Suprapubic skin (tissue), 4 donors: Measurements from ENCODE around the gene ABCD4. TPM values are rescaled to one million over a fixed set of nuclear protein-coding genes. Genes with fewer than 3 reads are reported as not detected.
"Not testable (repeated sequence)": the region's sequence is repeated elsewhere in the genome, so short reads cannot be mapped to it uniquely, and the experiment has no call there.

Source experiments
- DNase-seq, 2 donors: peaks; one replicate each; pipeline ENCODE4 v3.0.0-alpha.2; 2019; ENCODE audit warnings: low spot score in 2 of 2
- H3K27ac ChIP-seq: fragments of 200-600 bp; sonication (generic); one replicate; pipeline ENCODE4 v1.5.1; 2019
- H3K27me3 ChIP-seq: fragments of 200-600 bp; sonication (generic); one replicate; pipeline ENCODE4 v1.5.1; 2019
- H3K36me3 ChIP-seq: fragments of 200-600 bp; sonication (generic); one replicate; pipeline ENCODE4 v1.5.1; 2019
- H3K4me1 ChIP-seq: fragments of 200-600 bp; sonication (generic); one replicate; pipeline ENCODE4 v1.5.1; 2019
- H3K4me3 ChIP-seq: fragments of 200-600 bp; sonication (generic); one replicate; pipeline ENCODE4 v1.5.1; 2019; ENCODE audit warnings: mild to moderate bottlenecking
- H3K9me3 ChIP-seq: fragments of 200-600 bp; sonication (generic); one replicate; pipeline ENCODE4 v1.5.1; 2019
- CTCF ChIP-seq, 2 donors: fragments of 200-600 bp in 1 of 2; fragments of 450-650 bp in 1 of 2; sonication (generic) in 1 of 2; IDR thresholded peaks; one replicate each; pipeline ENCODE4 v1.5.1; 2016 to 2019; ENCODE audit warnings: antibody characterized with exemption in 2 of 2, mild to moderate bottlenecking in 1 of 2, moderate library complexity in 1 of 2
- EP300 ChIP-seq: sonication (generic); formaldehyde crosslinking; IDR thresholded peaks from one replicate; pipeline ENCODE4 v1.6.1; 2017; ENCODE audit warnings: antibody characterized with exemption
- POLR2A ChIP-seq, 2 donors: fragments of 450-650 bp; IDR thresholded peaks; one replicate each; pipeline ENCODE4 v1.6.1; 2017; ENCODE audit warnings: antibody characterized with exemption in 2 of 2, mild to moderate bottlenecking in 2 of 2, moderate library complexity in 2 of 2
- POLR2AphosphoS5 ChIP-seq, 3 donors: sonication (generic); formaldehyde crosslinking; IDR thresholded peaks; one replicate each; pipeline ENCODE4 v1.6.1; 2017; ENCODE audit warnings: antibody characterized with exemption in 3 of 3
- WGBS: methylation state at CpG from one replicate; pipeline ENCODE4 v1.1.5; 2018; 5-methylcytosine and 5-hydroxymethylcytosine counted together
- total RNA-seq, 4 donors: library from RNA; depleted of rRNA; stranded (reverse); fragments of >200 nt; gene quantifications; one replicate each; pipeline ENCODE4 v1.1.0, GENCODE V29; 2016

Gene ABCD4
- total RNA-seq, 4 donors from 2014 or later, result 22.2 to 87.5 (median 43.5) TPM

- TF ChIP-seq EP300, result no peak
- Histone ChIP-seq H3K36me3 (no peaks in the 10 kb centered on the region), H3K27ac (no peak overlapping the region), H3K4me3 (no peak overlapping the region), H3K27me3 (no peaks in the 10 kb centered on the region), H3K4me1 (no peaks in the 10 kb centered on the region), H3K9me3 (no peaks in the 10 kb centered on the region)
- no peak for DNase-seq
- WGBS, result 48% methylated on average over 4 of the region's 4 CpGs
Measured at GRCh38 chr14:74333909-74334308, 31.2 kb upstream of the ABCD4 start.

- H3K27ac ChIP-seq, H3K27me3 ChIP-seq, H3K4me3 ChIP-seq, DNase-seq, H3K9me3 ChIP-seq, H3K4me1 ChIP-seq, H3K36me3 ChIP-seq: not testable (repeated sequence)
- WGBS, result 89% methylated on average over 9 of the region's 9 CpGs
Measured at GRCh38 chr14:74329950-74330552, 27.3 kb upstream of the ABCD4 start.

- H3K9me3 ChIP-seq, result no peaks in the 10 kb centered on the region
- H3K36me3 ChIP-seq, result no peaks in the 10 kb centered on the region
- DNase-seq, result no peak
- TF ChIP-seq POLR2A (IDR thresholded peaks at IDR 0.05) (no peak), EP300 (no peak), POLR2AphosphoS5 (IDR thresholded peaks at IDR 0.05) (no peak), CTCF (IDR thresholded peaks at IDR 0.05) (no peak)
- H3K4me3 ChIP-seq, result no peak overlapping the region
- H3K27me3 ChIP-seq, result no peaks in the 10 kb centered on the region
- H3K27ac ChIP-seq, result no peak overlapping the region
- H3K4me1 ChIP-seq, result no peaks in the 10 kb centered on the region
- 35% methylated on average over 10 of the region's 10 CpGs for WGBS
Measured at GRCh38 chr14:74326369-74327152, 23.8 kb upstream of the ABCD4 start.

GRCh38 chr14:74325446-74325845 is 22.7 kb upstream of the ABCD4 start:
- H3K27me3 ChIP-seq, result no peaks in the 10 kb centered on the region

GRCh38 chr14:74324931-74325361 is 22.2 kb upstream of the ABCD4 start:
- WGBS, result 70% methylated on average over 3 of the region's 3 CpGs
- DNase-seq, result no peak
- TF ChIP-seq POLR2A (IDR thresholded peaks at IDR 0.05) (no peak), EP300 (no peak), CTCF (IDR thresholded peaks at IDR 0.05) (peak in 1 of 2 donors; percentile 39), POLR2AphosphoS5 (IDR thresholded peaks at IDR 0.05) (no peak)
- Histone ChIP-seq H3K9me3 (no peaks in the 10 kb centered on the region), H3K36me3 (no peaks in the 10 kb centered on the region), H3K27me3 (no peaks in the 10 kb centered on the region), H3K4me3 (no peak overlapping the region), H3K4me1 (no peaks in the 10 kb centered on the region), H3K27ac (no peak overlapping the region)

More at GRCh38 chr14:74325446-74325845, 22.7 kb upstream of the ABCD4 start:
- Histone ChIP-seq H3K4me3 (no peak overlapping the region), H3K4me1 (no peaks in the 10 kb centered on the region), H3K9me3 (no peaks in the 10 kb centered on the region), H3K36me3 (no peaks in the 10 kb centered on the region), H3K27ac (no peak overlapping the region)
- TF ChIP-seq POLR2AphosphoS5 (IDR thresholded peaks at IDR 0.05), result no peak
- TF ChIP-seq POLR2A (IDR thresholded peaks at IDR 0.05), result no peak
- TF ChIP-seq CTCF (IDR thresholded peaks at IDR 0.05), result no peak
- no peak for TF ChIP-seq EP300
- no peak for DNase-seq
- 81% methylated on average over 3 of the region's 3 CpGs for WGBS

- DNase-seq, result no peak
- WGBS, result 94% methylated on average over 4 of the region's 4 CpGs
- no peaks in the 10 kb centered on the region for H3K4me1 ChIP-seq
Measured at GRCh38 chr14:74314576-74314975, 11.8 kb upstream of the ABCD4 start.

More at GRCh38 chr14:74314576-74314975, 11.8 kb upstream of the ABCD4 start:
- Histone ChIP-seq H3K27ac (no peak overlapping the region), H3K9me3 (no peaks in the 10 kb centered on the region), H3K36me3 (no peaks in the 10 kb centered on the region), H3K4me3 (no peak overlapping the region), H3K27me3 (no peaks in the 10 kb centered on the region)
- TF ChIP-seq EP300 (no peak), POLR2A (IDR thresholded peaks at IDR 0.05) (no peak), CTCF (IDR thresholded peaks at IDR 0.05) (no peak), POLR2AphosphoS5 (IDR thresholded peaks at IDR 0.05) (no peak)
